RPMI7951 (cell line): ENCODE results near the gene LMO7. TPM values are rescaled to one million over a fixed set of nuclear protein-coding genes. Genes with fewer than 3 reads are reported as not detected.
"Not testable (repeated sequence)": the region's sequence is repeated elsewhere in the genome, so short reads cannot be mapped to it uniquely, and the experiment has no call there.

Experiments used
- DNase-seq: peaks from one replicate; pipeline ENCODE4 v3.0.0-alpha.2; 2012; ENCODE audit warnings: low read depth
- total RNA-seq: library from RNA; depleted of rRNA; stranded (reverse); fragments of >200 nt; shearing (Covaris generic); gene quantifications from 2 replicates; pipeline ENCODE4 v1.2.3, GENCODE V29; 2014

Gene LMO7
- total RNA-seq, 1 experiment from 2014 or later = 92.4 TPM

DNA sequence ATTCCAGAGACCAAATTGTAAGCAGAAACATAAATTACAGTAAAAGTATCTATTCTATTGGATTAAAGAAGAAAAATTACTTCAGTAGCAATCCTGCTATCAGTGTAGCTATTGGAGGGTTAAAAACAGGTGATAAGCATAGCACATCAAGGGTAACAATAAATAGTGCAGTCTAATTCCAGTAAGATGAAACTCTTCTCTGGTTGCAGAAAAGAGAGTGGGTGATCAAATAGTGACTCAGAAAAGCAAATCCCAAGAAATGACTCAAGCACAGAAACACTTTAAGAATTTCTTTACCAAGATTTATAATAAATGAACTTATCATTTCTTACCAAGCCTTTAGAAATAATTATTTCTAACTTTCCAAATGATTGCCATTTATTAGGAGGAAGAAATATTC, 135.7 kb downstream of the LMO7 start:
- peak; percentile 65 for DNase-seq

DNA sequence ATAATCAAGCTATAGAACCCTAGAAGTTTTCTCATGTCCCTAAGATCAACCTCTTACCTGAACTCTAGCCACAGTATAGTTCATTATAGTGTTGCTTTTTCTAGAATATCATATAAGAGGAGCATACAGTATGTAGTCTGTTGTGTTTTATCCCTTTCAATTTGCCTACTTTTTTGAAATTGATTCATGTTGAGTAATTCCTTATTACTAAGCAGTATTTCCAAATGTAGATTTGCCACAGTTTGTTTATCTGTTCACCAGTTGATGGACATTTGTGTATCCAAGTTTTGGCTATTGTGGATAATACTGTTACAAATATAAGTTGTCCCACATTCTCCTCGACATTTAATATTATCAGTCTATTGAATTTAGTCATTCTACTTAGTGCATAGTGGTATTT, 138.0 kb downstream of the LMO7 start:
- no peak for DNase-seq

DNA sequence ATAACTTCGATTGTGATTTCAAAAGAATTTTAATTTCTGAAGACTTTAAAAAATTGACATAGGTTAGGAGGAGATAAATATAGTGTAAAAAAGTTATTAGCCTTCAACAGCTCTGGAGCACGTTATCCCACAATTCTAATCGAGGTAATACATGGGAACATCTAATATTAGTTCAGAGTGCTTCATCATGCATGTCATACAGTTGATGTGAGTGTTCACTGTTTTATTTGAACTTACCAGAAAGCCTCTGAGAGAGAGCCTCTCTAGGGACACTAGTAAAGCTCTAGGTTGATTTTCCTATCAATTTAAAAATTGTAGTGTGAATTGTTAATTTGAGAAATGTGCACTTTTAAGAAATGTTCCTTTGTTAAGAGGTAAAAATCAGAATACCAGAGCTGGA, 140.4 kb downstream of the LMO7 start:
- no peak for DNase-seq

DNA sequence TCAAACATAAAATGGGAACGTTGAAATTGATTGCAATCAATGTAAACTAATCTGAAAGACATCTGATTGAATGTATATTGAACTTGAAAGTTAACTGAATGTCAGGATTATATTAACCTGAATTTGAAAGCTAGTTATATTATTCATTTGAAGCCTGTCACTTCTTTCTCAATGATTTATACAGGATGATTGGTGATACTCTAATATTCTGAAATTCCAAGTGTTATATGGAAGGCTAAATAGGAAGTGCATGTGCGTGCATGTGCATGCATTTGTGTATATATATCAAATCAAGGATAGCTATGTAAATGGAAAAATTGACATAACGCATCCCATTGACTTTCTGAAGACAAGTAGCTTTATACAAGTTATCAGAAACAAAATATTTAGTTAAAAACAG, 143.3 kb downstream of the LMO7 start:
- DNase-seq = no peak

DNA sequence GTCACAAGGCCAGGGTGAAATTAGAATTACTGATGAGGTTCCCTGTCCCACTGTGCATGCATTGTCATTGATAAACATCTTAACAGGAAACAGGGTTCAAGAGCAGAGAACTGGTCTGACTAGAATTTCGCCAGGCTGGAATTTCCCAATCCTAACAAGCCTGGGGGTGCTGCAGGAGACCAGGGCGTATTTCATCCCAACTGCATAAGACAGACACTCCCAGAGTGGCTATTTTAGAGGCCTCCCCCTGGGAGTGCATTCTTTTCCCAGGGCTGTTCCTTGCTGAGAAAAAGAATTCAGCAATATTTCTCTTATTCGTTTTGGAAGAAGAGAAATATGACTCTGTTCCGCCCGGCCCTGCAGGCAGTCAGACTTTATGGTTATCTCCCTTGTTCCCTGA, 144.0 kb downstream of the LMO7 start:
- DNase-seq = not testable (repeated sequence)

DNA sequence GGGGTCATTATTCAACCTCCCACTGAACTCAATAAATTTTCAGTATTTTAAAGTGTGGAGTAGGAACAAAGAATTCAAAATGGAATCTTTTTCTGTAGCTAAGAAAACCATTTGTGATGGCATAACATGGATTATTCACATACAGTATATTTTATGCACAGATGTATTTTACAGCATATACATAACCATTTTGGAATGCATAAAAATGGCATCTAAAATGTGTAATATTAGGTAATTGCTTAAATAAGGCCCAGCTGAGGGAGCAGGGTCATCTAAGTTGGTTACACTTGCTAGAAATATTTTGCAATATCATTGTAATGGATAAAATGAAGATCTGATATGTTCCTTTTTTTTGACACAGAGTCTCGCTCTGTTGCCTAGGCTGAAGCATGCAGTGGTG, 146.9 kb downstream of the LMO7 start:
- DNase-seq = no peak

DNA sequence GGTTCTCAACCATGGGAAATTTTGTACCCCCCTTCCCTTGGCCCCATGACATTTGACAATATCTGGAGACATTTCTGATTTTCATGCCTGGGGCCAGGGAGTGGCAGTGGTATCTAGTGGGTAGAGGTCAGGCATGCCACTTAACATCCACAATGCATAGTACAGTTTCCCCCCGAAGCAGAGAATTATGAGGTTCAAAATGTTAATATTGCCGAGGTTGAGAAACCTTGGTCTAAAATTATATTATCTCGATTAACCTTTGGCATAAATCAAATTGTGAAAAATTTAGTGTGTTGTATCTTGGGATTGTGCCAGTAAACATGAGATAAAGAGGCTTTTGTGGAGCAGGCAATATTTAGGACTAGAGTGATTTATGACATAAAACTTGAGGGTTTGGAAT, 147.9 kb downstream of the LMO7 start:
- peak; percentile 20 for DNase-seq

DNA sequence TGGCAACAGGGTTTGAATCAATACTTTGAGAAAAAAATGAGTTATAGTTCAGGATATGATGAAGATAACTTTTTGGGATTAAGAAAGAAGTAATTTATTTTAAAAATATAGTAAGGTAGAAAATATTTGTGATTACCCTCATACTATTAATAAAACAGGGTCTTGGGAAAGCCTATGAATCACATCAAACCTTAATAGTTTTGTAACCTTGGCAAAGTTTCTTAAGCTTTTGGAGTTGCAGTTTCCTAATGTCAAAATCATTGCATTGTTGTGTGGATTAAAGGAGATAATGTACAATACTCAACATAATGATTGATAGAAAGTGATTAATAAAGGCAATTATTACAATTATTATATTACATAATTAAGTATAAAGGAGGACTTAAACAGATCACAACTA, 149.0 kb downstream of the LMO7 start:
- DNase-seq = no peak

DNA sequence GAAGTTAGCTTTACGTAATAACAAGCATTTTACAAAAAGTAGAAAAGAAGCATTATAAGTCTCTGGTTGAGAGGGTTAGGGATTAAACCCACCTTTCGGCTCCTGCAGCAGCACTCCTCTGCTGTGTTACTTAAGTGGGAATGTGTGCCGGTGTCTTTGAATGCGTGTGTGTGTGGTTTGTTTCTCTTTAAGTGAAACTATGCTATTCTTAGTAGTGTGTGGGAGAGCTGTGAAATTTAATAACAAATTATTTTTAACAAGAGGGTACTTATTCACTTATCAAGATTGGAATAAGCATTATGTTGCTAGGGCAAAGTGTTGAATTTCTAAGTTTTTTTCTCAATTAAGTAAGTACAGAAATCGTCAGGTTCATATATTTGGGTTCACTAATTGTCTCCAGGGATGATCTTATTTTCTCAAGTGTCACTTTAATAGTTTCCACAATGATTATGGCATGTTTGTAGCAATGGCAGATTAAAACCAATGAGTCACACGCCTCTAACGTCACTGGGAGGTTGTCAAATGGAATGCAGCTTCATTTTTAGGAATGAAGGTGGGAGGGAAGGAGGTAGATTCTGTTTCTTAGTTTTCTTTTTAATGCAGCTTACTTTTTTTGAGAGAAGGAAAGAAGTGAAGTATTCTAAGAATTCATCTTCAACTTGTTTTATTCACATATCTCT, 151.3 kb downstream of the LMO7 start:
- DNase-seq = peak; percentile 60

DNA sequence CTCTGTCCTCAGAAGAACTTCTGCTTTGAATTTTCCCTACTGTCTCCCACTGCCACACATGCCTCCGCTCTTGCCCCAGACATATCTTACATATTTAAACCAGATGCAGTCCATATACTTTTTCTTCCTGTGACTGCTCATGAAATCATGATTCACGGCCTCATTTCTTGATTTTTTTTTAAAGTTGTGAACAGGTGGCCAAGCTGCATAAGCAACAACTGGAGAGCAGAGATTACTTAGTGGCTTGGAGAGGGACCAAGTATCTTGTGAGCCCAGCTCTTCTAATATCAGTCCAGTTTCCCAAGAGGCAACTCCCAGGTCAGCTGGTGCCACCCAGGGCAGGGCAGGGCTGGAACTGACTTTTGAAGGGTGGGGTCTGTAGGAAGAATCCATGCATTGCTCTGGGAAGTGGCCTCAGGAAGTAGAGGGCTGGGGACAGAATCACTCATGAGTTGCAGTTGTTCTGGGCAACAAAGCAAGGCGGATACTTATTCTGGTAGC, 152.4 kb downstream of the LMO7 start:
- DNase-seq = peak; percentile 95

DNA sequence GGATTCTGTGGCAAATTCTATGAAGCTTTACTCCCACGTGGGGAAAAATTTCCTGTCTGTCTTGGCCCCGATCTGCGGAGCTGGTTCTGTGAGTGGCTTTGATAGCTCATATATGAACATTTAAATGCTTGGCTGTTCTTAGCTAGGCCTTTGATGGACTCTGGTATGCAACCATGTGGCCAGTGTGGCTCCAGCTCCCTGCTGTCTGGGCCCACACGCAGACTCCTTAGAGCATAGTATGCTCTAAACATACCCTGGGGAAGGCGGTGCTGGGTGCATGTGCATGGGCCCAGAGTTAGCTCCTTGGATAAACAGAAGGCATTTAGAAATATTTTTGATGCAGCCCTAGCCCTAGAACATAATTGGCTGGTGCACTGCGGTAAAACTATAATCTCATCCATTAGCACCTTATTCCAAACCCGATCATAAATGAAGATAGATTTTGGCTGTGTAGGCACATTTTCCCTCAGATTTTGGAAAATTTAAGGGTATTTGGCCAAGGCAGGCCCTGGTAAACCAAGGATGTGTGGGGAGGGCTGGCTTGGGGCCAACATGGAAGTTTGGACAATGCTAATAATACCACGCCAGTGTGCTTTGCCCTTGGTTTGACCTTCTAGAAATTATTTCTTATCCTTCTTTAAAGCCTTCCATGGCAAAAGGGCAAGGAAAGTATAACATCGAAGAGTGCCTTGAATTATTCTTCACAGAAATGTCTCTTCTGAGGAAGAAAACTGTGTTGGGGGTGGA, 153.5 kb downstream of the LMO7 start:
- peak; percentile 31 for DNase-seq

DNA sequence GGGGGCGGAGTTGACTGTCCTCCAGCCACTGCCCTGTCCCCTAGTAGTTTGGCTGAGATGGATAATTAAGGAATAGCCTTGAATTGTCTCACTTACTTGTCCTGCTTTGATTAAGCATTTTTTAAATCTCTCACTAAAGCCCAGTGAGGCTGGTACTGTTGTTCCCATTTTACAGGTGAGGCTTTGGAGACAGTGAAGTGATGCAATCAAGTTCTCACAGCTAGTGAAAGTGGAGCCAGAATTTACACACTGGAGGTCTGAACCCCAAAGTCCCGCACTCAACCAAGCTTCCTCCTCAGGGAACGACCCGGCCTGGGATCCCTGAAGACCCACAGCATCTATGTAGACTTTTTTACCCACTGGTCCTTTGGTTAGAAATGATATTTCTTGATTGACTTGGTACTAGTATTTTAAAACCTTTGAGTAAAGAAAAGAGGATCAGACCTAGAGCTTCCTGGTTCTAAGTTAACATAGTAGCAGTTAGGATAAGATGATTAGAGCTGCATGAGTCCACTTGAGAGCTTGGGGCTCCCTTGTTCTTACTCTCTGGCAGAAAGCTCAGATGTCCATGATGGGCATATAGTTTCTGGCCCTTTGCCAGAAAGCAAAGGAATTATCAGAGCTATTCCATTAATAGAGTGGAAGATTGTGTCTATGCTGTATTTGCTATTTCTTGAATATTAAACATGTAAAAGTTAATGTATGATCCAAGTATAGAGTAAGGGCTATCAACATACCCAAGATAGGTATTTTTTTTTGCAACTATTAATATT, 154.3 kb downstream of the LMO7 start:
- DNase-seq = no peak

DNA sequence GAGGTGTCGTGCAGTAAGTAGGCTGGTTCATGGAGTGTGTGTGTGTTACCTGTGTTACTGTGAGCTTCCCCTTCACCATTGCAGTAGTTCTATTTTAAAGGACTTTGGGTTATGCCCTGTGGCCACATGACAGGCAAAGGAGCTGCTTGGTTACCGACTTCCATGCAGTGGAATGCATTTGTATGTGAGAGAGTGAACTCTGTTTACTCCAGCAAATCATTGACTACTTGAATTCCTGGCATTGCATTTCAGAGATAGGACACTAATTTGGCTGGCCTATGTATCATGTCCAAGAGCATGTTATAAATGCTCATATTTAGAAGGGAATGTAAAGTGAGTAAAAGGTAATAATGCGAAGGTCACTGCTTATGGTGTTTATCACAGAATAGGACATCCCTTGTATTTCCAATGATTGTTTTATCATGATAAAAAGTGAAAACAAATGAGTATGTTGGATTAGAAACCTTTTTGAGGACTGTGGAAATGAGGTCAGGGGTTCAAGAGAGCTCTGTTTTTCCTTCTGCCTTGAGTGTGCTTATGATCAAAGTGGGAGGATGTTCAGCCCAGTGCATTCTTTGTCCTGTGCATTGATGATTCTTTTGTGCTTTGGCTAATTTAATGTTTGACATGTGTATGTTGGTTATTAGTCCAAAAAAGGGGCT, 156.5 kb downstream of the LMO7 start:
- peak; percentile 18 for DNase-seq

DNA sequence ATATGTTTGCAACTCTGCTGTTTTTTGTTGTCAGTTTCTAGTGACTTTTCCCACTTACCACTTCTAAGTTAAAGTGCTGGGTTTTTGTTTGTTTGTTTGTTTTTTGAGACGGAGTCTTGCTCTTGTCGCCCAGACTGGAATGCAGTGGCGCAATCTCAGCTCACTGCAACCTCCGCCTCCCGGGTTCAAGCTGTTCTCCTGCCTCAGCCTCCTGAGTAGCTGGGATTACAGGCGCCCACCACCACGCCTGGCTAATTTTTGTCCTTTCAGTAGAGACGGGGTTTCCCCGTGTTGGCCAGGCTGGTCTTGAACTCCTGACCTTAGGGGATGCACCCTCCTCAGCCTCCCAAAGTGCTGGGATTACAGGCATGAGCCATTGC, 157.0 kb downstream of the LMO7 start:
- DNase-seq = not testable (repeated sequence)

DNA sequence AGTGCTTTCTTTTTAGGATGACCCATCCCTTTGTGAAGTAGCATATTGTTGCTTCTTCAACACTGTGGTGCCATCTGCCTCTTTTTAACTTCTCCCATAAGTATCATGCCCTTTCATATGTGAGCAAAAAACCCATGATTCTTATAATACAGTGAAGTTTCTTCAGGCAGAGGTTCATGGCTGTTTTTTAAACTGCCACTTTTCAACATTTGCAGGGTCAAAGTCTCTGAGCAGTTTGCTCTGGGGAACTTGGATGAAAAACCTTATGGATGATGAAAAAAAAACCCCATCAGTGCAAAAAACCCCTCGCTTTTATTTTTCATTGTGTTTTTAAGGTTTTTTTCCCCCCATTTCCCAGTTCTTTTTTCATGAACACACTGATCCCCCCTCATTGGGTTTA, 158.5 kb downstream of the LMO7 start:
- DNase-seq = no peak

DNA sequence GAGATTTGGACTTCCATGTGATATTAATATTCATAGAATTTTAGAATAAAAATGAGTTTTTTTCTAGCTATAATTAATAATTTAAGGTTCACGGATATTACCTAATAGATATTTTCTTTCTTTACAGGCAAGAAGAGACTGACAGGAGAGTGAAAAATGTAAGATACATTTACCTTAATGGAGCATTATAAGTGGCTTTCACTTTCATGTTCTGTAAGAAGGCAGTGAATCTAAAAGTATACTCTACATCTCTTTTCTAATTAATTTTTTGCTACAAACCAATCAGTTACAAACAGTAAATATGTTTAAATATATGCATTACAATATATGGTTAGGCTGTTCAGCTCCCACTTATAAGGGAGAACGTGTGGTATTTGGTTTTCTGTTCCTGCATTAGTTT, 159.1 kb downstream of the LMO7 start:
- no peak for DNase-seq

DNA sequence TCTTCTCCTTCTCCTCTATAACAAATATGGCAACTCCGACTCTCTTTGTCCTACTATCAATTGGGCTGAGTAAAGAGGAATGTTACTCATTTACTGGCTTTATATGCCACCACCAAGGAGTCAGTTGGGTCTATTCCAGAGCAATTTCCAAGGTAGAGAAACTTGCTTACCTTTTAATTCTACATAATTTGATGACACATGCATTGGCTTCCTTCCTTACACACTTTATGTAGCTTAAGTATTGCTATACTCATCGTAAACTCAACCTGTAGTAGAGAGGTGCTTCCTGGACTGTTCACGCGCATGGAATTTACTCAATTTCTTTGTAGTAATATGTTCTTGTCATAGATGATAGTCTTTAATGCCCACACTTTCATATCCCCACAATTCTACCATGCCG, 160.7 kb downstream of the LMO7 start:
- no peak for DNase-seq

DNA sequence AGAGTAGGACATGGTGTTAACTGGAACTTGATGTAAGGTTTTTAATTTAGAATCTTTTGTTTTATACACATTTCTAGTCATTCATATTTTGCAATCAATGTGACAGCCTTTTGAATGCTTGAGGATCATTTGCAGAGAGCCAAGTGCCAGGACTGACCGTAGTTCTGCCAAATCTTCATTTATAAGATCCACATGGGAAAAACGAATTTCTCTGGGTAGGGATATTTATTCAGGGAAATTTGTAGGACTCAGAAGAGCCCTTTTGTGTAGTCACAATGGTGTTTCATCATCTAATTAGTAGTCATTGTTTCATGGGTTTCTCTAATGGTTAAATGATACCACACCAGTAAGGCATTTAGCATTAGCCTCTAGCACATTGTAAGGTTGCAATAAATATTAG, 161.1 kb downstream of the LMO7 start:
- DNase-seq = no peak

DNA sequence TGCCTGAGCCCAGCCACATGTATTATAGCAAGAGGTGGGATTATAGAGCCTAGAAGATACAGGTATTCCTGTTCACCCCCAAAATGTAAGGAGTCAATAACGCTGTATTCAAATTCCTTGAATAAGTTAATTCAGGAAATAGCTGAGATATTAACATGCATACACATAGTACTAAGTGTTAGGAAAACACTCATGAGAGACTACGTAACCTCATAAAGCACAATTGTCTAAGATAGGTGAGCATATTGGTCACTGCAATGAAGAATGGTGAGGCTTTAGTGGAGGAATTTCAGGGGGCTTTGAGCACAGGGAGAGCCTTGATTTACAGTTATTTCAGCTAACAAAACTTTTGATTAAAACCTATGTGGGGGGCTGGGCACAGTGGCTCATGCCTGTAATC, 161.6 kb downstream of the LMO7 start:
- DNase-seq = no peak

DNA sequence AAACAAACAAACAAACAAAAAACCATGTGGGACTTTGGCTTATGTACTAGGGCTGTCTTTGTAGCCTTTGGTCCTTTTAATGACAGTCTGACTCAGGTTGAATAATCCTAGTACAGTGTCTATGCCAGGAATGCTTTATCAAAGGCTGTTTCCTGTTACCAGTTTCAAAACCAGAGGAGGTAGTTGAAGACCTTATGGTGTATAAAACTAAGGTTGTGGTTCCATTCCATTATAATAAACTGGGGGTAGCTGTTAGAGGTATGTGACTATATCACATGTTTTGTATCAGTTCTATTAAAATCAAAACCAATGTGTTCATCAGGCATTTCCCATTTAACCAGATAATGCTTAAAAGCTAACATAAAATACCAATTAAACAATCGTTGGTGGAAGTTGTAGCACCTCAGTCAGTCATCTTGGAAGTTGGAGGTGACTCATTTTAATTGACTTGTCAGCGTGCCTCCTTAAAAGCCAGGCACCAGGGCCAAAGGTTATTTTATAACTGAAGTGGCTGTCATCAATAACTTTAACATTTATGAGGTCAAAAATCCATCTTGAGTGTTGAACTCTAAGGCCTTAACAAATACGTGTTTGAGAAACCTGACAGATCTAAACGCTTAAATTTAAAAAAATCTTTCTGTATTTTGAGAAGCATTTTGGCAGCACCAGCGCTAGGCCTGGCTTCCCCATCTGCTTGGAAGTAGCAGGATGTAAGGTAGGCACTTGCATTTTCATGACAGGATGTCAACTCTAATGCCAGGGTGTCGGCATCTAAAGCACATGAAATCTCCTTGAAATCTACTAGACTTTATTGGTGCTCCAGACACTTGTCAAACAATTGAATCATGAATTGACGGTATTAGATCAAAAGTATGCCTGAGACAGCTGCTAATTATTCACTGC, 162.5 kb downstream of the LMO7 start:
- DNase-seq = peak; percentile 51

DNA sequence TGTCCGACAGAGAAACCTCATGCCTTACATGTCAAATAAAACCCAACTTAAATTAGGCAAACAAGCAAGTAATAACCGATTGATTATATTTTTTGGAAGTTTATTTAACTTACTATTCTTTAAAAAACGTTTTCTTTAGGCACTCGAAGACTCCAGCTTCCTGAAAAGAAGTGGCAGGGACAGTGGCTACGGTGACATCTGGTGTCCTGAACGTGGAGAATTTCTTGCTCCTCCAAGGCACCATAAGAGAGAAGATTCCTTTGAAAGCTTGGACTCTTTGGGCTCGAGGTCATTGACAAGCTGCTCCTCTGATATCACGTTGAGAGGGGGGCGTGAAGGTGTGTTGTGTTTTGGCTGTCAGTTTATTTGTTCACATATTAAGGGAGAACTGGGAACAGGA, 164.4 kb downstream of the LMO7 start:
- no peak for DNase-seq
